GM20000 (cell line): ENCODE measurements around the gene ERC1.

Experiments used
- DNase-seq: peaks from one replicate; pipeline ENCODE4 v3.0.0; 2012; ENCODE audit warnings: low spot score
- CTCF ChIP-seq: IDR thresholded peaks from 2 replicates; pipeline ENCODE4 v1.5.1; 2012; ENCODE audit warnings: mild to moderate bottlenecking, control low read depth; ENCODE audit errors: extremely low read depth, missing control alignments

The ERC1 gene

GRCh38 chr12:1529228-1529861, 538.3 kb downstream of the ERC1 start:
- no peak for DNase-seq
- TF ChIP-seq CTCF = no peak

GRCh38 chr12:1529862-1530591, 539.0 kb downstream of the ERC1 start:
- peak; percentile 83 for DNase-seq
- no peak for TF ChIP-seq CTCF

- peak; percentile 73 for DNase-seq
These were observed 539.6 kb downstream of the ERC1 start for GRCh38 chr12:1530592-1531152.

GRCh38 chr12:1531153-1531653, 540.2 kb downstream of the ERC1 start:
- DNase-seq = peak; percentile 59
- no peak for TF ChIP-seq CTCF

More at GRCh38 chr12:1530592-1531152, 539.6 kb downstream of the ERC1 start:
- TF ChIP-seq CTCF = no peak

- peak; percentile 64 for DNase-seq
- no peak for TF ChIP-seq CTCF
These were observed 540.8 kb downstream of the ERC1 start for GRCh38 chr12:1531654-1532374.

GRCh38 chr12:1532375-1533165, 541.5 kb downstream of the ERC1 start:
- no peak for DNase-seq

More at GRCh38 chr12:1532375-1533165, 541.5 kb downstream of the ERC1 start:
- no peak for TF ChIP-seq CTCF
